Measurements from ENCODE around the gene C16orf95.
"Not testable (repeated sequence)": the region's sequence is repeated elsewhere in the genome, so short reads cannot be mapped to it uniquely, and the experiment has no call there.

The C16orf95 gene

GRCh38 chr16:87346517-87347060 is 29.4 kb upstream of the C16orf95 start:
- DNase-seq (ENCODE audit: low read depth) = no peak

GRCh38 chr16:87345726-87346424 is 28.7 kb upstream of the C16orf95 start:
- DNase-seq (ENCODE audit: low read depth) = no peak

- DNase-seq (ENCODE audit: low read depth) = no peak
Observed at GRCh38 chr16:87344931-87345631, 27.9 kb upstream of the C16orf95 start.

- no peak for DNase-seq (ENCODE audit: low read depth)
Observed at GRCh38 chr16:87344165-87344930, 27.2 kb upstream of the C16orf95 start.

GRCh38 chr16:87343753-87344050 is 26.5 kb upstream of the C16orf95 start:
- no peak for DNase-seq (ENCODE audit: low read depth)

GRCh38 chr16:87342978-87343752 is 26.0 kb upstream of the C16orf95 start:
- no peak for DNase-seq (ENCODE audit: low read depth)

GRCh38 chr16:87342504-87342903 is 25.3 kb upstream of the C16orf95 start:
- DNase-seq (ENCODE audit: low read depth) = no peak

GRCh38 chr16:87340198-87340597 is 23.0 kb upstream of the C16orf95 start:
- no peak for DNase-seq (ENCODE audit: low read depth)

- DNase-seq (ENCODE audit: low read depth) = not testable (repeated sequence)
Observed at GRCh38 chr16:87339724-87340105, 22.5 kb upstream of the C16orf95 start.

- DNase-seq (ENCODE audit: low read depth) = no peak
Observed at GRCh38 chr16:87339086-87339723, 22.0 kb upstream of the C16orf95 start.

GRCh38 chr16:87338155-87338765 is 21.1 kb upstream of the C16orf95 start:
- no peak for DNase-seq (ENCODE audit: low read depth)

GRCh38 chr16:87337262-87337771 is 20.1 kb upstream of the C16orf95 start:
- no peak for DNase-seq (ENCODE audit: low read depth)

- no peak for DNase-seq (ENCODE audit: low read depth)
Observed at GRCh38 chr16:87336434-87337240, 19.4 kb upstream of the C16orf95 start.

- no peak for DNase-seq (ENCODE audit: low read depth)
Observed at GRCh38 chr16:87335625-87336433, 18.6 kb upstream of the C16orf95 start.

- no peak for DNase-seq (ENCODE audit: low read depth)
Observed at GRCh38 chr16:87334651-87335624, 17.7 kb upstream of the C16orf95 start.

- no peak for DNase-seq (ENCODE audit: low read depth)
Observed at GRCh38 chr16:87333581-87334331, 16.6 kb upstream of the C16orf95 start.

- DNase-seq (ENCODE audit: low read depth) = no peak
Observed at GRCh38 chr16:87333101-87333500, 15.9 kb upstream of the C16orf95 start.
